Adrenal gland (tissue), 12 donors: Measurements from ENCODE around the gene CAMK1D. TPM values are rescaled to one million over a fixed set of nuclear protein-coding genes. Genes with fewer than 3 reads are reported as not detected.

Experiments
- DNase-seq, 7 donors: peaks; one replicate each; pipeline ENCODE4 v3.0.0-alpha.2; 2019 to 2020
- H3K27ac ChIP-seq, 5 donors: fragments of 200-600 bp; sonication (generic) in 4 of 5; 1 replicate in 3 of 5; 2 replicates in 2 of 5; pipeline versions ENCODE4 v1.5.1 to v1.8.0; 2016 to 2020; ENCODE audit warnings: mild to moderate bottlenecking in 1 of 5
- H3K27me3 ChIP-seq: fragments of 200-600 bp; 2 replicates; pipeline ENCODE4 v1.8.0; 2021
- H3K36me3 ChIP-seq, 2 donors: fragments of 200-600 bp; replicated peaks in 1 of 2; 1 replicate in 1 of 2; 2 replicates in 1 of 2; pipeline versions ENCODE4 v1.5.1 to v1.8.0; 2018 to 2022
- H3K4me1 ChIP-seq, 2 donors: fragments of 200-600 bp; replicated peaks in 1 of 2; 1 replicate in 1 of 2; 2 replicates in 1 of 2; pipeline versions ENCODE4 v1.5.1 to v1.8.0; 2018 to 2021
- H3K4me3 ChIP-seq, 4 donors: fragments of 200-600 bp; sonication (generic) in 3 of 4; one replicate each; pipeline ENCODE4 v1.5.1; 2016 to 2018
- H3K9me3 ChIP-seq, 3 donors: fragments of 200-600 bp; sonication (generic) in 1 of 3; replicated peaks in 1 of 3; 1 replicate in 2 of 3; 2 replicates in 1 of 3; pipeline versions ENCODE4 v1.5.1 to v1.8.0; 2016 to 2021
- POLR2A ChIP-seq, 2 donors: fragments of 450-650 bp; IDR thresholded peaks; one replicate each; pipeline ENCODE4 v1.6.1; 2017; ENCODE audit warnings: antibody characterized with exemption in 2 of 2, mild to moderate bottlenecking in 2 of 2, moderate library complexity in 1 of 2
- WGBS, 4 donors: extraction: QIAGEN DNeasy Blood & Tissue Kit in 2 of 4; methylation state at CpG; one replicate each; pipeline versions ENCODE4 v1.1.5 to v1.1.7; 2013 to 2017; 5-methylcytosine and 5-hydroxymethylcytosine counted together
- intact Hi-C, 2 donors: fragments of 100-400 bp; cut with DNase I; formaldehyde crosslinking; loops; one replicate each; pipeline versions ENCODE4 v1.14.1 to v1.15.0; 2022 to 2023
- polyA plus RNA-seq, 3 donors: library from polyadenylated mRNA; stranded (reverse); fragments of 200-250 nt in 2 of 3; fragments of 350-450 nt in 1 of 3; fragmentation: Illumina TruSeq in 1 of 3; extraction: RNeasy Lipid Tissue Mini Kit (QIAGEN cat#74804) in 1 of 3; gene quantifications; one replicate each; pipeline ENCODE4 v1.2.3, GENCODE V29; 2013 to 2014
- total RNA-seq, 9 donors: library from RNA; depleted of rRNA in 4 of 9; stranded (reverse); fragments of >200 nt in 4 of 9; fragments of 120-200 nt in 1 of 9; fragmentation: NEBNext Ultra II Directional in 1 of 9; extraction: Animal tissue kit (Norgen Biotek cat#: 25700) in 1 of 9; gene quantifications; one replicate each; pipeline versions ENCODE4 v1.1.0 to v1.2.4, GENCODE V29; 2013 to 2023
- TF ChIP-seq, protein P1 (sequence below), 6 experiments: fragments of 450-650 bp in 4 of 6; fragments of 200-600 bp in 2 of 6; sonication (generic) in 1 of 6; IDR thresholded peaks; 1 replicate in 5 of 6; 2 replicates in 1 of 6; pipeline versions ENCODE4 v1.5.1 to v1.8.0; 2016 to 2021; ENCODE audit warnings: antibody characterized with exemption in 6 of 6, mild to moderate bottlenecking in 2 of 6, moderate library complexity in 1 of 6
- donor health status: healthy with polysubstance abuse.
- donor health status: Bipolar disorder and iron deficiency.
- donor health status: DM: yes; HTN: yes; CAD: no.
- donor health status: DM: no; HTN: no; CAD: no.
- donor health status: DM: no; HTN: no; CAD: no.
- donor health status: DM: yes; HTN: yes; CAD: no.

Gene CAMK1D
- total and polyA plus RNA-seq, 12 donors: 2.3 to 9.4 (median 6.5) TPM

DNA sequence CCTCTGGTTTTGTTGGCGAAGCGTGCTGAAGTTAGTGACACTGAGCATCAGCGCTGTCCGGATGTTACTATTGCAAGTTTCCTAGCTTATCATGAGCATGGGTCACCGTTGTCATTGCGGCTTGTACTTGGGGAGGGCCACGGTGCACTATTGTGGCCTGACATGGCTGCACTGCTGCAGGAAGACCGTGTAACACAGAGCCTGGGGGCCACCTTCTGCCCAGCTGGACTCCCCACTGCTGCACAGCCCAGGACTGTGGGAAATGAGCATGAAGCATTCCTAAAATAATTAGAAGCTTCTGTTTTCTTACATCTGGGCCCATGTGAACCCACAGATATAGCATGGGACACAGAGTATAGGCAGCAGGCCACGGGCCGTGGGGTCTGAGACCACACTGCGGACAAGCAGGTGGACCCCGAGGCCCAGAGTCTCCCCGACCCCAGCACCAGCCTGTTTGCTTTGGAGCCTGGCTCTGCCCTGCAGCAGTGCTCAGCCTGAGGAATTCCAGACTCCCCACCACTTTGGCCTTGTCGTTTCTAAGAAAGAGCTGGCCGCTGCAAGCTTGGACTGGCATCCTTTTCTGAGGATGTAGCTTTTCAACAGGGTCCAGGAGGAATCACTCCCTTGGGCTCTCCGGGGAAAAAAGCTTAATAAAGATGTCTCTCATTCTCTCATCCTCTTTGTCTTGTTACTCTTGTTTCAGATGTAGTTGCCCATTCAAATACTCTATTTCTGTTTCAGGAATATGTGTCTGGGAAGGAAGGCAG, 473.0 kb downstream of the CAMK1D start:
- Histone ChIP-seq H3K27me3 (no peaks in the 10 kb centered on the region), H3K4me1 (no peaks in the 10 kb centered on the region), H3K36me3 (no peaks in the 10 kb centered on the region), H3K27ac (no peak overlapping the region), H3K4me3 (no peak overlapping the region), H3K9me3 (no peaks in the 10 kb centered on the region)
- intact Hi-C loops: no loop called here
- TF ChIP-seq, protein P1, sequence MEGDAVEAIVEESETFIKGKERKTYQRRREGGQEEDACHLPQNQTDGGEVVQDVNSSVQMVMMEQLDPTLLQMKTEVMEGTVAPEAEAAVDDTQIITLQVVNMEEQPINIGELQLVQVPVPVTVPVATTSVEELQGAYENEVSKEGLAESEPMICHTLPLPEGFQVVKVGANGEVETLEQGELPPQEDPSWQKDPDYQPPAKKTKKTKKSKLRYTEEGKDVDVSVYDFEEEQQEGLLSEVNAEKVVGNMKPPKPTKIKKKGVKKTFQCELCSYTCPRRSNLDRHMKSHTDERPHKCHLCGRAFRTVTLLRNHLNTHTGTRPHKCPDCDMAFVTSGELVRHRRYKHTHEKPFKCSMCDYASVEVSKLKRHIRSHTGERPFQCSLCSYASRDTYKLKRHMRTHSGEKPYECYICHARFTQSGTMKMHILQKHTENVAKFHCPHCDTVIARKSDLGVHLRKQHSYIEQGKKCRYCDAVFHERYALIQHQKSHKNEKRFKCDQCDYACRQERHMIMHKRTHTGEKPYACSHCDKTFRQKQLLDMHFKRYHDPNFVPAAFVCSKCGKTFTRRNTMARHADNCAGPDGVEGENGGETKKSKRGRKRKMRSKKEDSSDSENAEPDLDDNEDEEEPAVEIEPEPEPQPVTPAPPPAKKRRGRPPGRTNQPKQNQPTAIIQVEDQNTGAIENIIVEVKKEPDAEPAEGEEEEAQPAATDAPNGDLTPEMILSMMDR (IDR thresholded peaks at IDR 0.05): no peak
- no peak for TF ChIP-seq POLR2A (IDR thresholded peaks at IDR 0.05)
- DNase-seq: no peak
- 83 to 93% (median 87%) methylated on average over 6 to 16 of the region's 16 CpGs for WGBS, 4 donors

DNA sequence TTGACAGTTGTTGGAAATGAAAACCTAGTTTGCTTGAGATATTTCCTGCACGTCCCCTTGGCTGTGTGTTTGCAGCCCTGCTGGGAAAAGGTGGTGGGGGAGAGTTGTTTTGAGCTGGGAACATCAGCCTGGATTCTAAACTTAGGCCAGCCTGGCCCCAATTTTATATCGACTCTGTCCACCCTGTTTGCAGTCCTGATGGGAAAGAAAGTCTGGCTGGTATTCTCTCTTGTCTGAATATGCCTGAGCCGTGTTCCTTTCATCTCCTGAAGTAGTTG, 473.5 kb downstream of the CAMK1D start:
- H3K36me3 ChIP-seq: no peaks in the 10 kb centered on the region
- H3K9me3 ChIP-seq: no peaks in the 10 kb centered on the region
- H3K4me3 ChIP-seq: no peak overlapping the region
- no peaks in the 10 kb centered on the region for H3K27me3 ChIP-seq
- WGBS, 4 donors: 81 to 91% (median 87%) methylated on average over 3 of the region's 3 CpGs
- TF ChIP-seq, protein P1 (IDR thresholded peaks at IDR 0.05): no peak
- TF ChIP-seq POLR2A (IDR thresholded peaks at IDR 0.05): no peak
- intact Hi-C loops: no loop called here
- H3K4me1 ChIP-seq: no peaks in the 10 kb centered on the region
- no peak for DNase-seq
- H3K27ac ChIP-seq: no peak overlapping the region

GRCh38 chr10:12823328-12823727, 474.0 kb downstream of the CAMK1D start:
- no peaks in the 10 kb centered on the region for H3K4me1 ChIP-seq
- no peaks in the 10 kb centered on the region for H3K27me3 ChIP-seq
- intact Hi-C loops: no loop called here
- H3K27ac ChIP-seq: no peak overlapping the region
- 73 to 87% (median 85%) methylated on average over 3 of the region's 3 CpGs for WGBS, 4 donors
- no peak overlapping the region for H3K4me3 ChIP-seq
- H3K9me3 ChIP-seq: no peaks in the 10 kb centered on the region
- TF ChIP-seq, protein P1 (IDR thresholded peaks at IDR 0.05): no peak
- TF ChIP-seq POLR2A (IDR thresholded peaks at IDR 0.05): no peak
- no peaks in the 10 kb centered on the region for H3K36me3 ChIP-seq
- DNase-seq: no peak

DNA sequence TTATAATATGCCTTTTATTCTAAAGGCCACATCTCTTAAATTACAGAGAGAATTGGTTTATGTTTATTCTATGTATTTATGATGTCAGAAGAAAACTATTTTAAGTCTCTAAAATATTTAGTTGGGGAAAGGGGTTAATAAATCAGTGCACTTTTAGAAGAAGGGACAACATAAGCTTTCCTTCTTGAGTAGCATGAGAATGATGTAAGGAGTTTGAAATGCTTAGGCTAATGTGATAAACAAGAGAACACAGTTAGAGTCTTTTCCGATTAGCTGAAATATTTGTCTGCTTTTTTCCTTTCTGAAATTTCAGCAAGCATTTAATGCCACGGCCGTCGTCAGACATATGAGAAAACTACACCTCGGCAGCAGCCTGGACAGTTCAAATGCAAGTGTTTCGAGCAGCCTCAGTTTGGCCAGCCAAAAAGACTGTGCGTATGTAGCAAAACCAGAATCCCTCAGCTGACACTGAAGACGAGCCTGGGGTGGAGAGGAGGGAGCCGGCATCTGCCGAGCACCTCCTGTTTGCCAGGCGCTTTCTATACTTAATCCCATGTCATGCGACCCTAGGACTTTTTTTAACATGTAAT, 476.0 kb downstream of the CAMK1D start:
- H3K27ac ChIP-seq: no peak overlapping the region
- H3K4me1 ChIP-seq: no peaks in the 10 kb centered on the region
- WGBS, 4 donors: 82 to 90% (median 87%) methylated on average over 12 of the region's 12 CpGs
- H3K4me3 ChIP-seq: no peak overlapping the region
- H3K36me3 ChIP-seq: no peaks in the 10 kb centered on the region
- no peaks in the 10 kb centered on the region for H3K27me3 ChIP-seq
- DNase-seq: no peak
- intact Hi-C loops: no loop called here
- TF ChIP-seq, protein P1 (IDR thresholded peaks at IDR 0.05): no peak
- no peaks in the 10 kb centered on the region for H3K9me3 ChIP-seq
